GM13977 (cell line): ENCODE measurements around the gene SLC17A8.
"Not testable (repeated sequence)": the region's sequence is repeated elsewhere in the genome, so short reads cannot be mapped to it uniquely, and the experiment has no call there.

Experiments
- DNase-seq: peaks from one replicate; pipeline ENCODE4 v3.0.0; 2012; ENCODE audit warnings: low spot score
- CTCF ChIP-seq: IDR thresholded peaks from 2 replicates; pipeline ENCODE4 v1.5.1; 2012; ENCODE audit warnings: mild to moderate bottlenecking, control low read depth; ENCODE audit not compliant: insufficient read depth; ENCODE audit errors: extremely low read depth, missing control alignments
- in situ Hi-C: fragments of 300-500 bp; cut with MboI; formaldehyde crosslinking; loops from one replicate; pipeline ENCODE4 v1.12.0; 2022; ENCODE audit warnings: low sequenced_read_pairs, low pct_unique_long_range_greater_than_20kb, mixed read lengths, inconsistent platforms; ENCODE audit not compliant: unreplicated experiment

Gene SLC17A8

GRCh38 chr12:100404769-100405407 is 48.0 kb downstream of the SLC17A8 start:
- DNase-seq: peak; percentile 36
- in situ Hi-C loops: no loop called here
- peak; percentile 72 for TF ChIP-seq CTCF

- no peak for DNase-seq
- TF ChIP-seq CTCF: no peak
- in situ Hi-C loops: no loop called here
Measured at GRCh38 chr12:100413001-100413400, 56.1 kb downstream of the SLC17A8 start.

GRCh38 chr12:100414739-100415138 is 57.9 kb downstream of the SLC17A8 start:
- DNase-seq: no peak
- in situ Hi-C loops: no loop called here
- no peak for TF ChIP-seq CTCF

- no peak for TF ChIP-seq CTCF
- DNase-seq: no peak
- in situ Hi-C loops: no loop called here
Measured at GRCh38 chr12:100422646-100423045, 65.8 kb downstream of the SLC17A8 start.

- in situ Hi-C loops: no loop called here
- TF ChIP-seq CTCF: no peak
- DNase-seq: no peak
Measured at GRCh38 chr12:100426145-100426544, 69.3 kb downstream of the SLC17A8 start.

GRCh38 chr12:100427078-100427477 is 70.2 kb downstream of the SLC17A8 start:
- in situ Hi-C loops: no loop called here
- no peak for DNase-seq
- no peak for TF ChIP-seq CTCF

GRCh38 chr12:100430251-100430650 is 73.4 kb downstream of the SLC17A8 start:
- DNase-seq, in situ Hi-C loops: not testable (repeated sequence)
